ENCODE results near the gene SGO2. TPM values are rescaled to one million over a fixed set of nuclear protein-coding genes. Genes with fewer than 3 reads are reported as not detected.
"Not testable (repeated sequence)": the region's sequence is repeated elsewhere in the genome, so short reads cannot be mapped to it uniquely, and the experiment has no call there.

Gene SGO2
- total RNA-seq, 4 donors from 2014 or later: 1.6 to 5.2 (median 3.2) TPM

GRCh38 chr2:200528228-200528627 lies 2.2 kb downstream of the SGO2 start:
- intact Hi-C loops (cut with DNase I): no loop called here
- DNase-seq: no peak
- Histone ChIP-seq H3K9me3 (no peaks in the 10 kb centered on the region), H3K4me1 (peaks cover 3 to 6% of the 10 kb centered on the region in 2 donors), H3K27ac (no peak overlapping the region), H3K36me3 (no peaks in the 10 kb centered on the region), H3K27me3 (no peaks in the 10 kb centered on the region), H3K4me3 (replicated peaks in 1 of 3) (no peak overlapping the region)
- 94% methylated on average over 2 of the region's 3 CpGs for whole genome bisulfite sequencing, 2 donors
- TF ChIP-seq CTCF (IDR thresholded peaks at IDR 0.05): no peak
- no peak for TF ChIP-seq POLR2A (IDR thresholded peaks at IDR 0.05)

DNA sequence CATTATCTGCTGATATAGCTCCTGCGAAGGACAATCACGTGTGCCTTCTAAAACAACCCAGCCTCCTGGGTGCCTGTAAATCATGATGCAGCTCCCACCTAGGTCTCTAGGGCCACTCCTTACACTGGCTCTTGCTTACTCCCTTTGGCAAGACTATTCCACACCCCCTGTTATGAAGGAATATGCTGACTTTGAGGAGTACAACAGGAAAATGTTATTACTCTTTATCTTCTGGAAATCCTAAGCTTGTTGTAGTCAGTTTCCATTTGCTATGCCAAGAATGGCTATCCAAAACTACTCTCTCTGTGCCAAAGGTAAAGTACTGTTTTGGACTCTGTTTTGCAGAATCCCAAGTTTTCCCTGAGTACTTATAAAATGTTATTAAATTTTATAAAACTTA lies 7.7 kb downstream of the SGO2 start:
- Histone ChIP-seq H3K27me3 (no peaks in the 10 kb centered on the region), H3K27ac (no peak overlapping the region), H3K9me3 (no peaks in the 10 kb centered on the region), H3K36me3 (no peaks in the 10 kb centered on the region), H3K4me3 (replicated peaks in 1 of 3) (no peak overlapping the region), H3K4me1 (no peaks in the 10 kb centered on the region)
- DNase-seq: no peak
- 88 to 93% methylated on average over 2 of the region's 2 CpGs for WGBS, 2 donors
- intact Hi-C loops (cut with DNase I): no loop called here
- TF ChIP-seq POLR2A (IDR thresholded peaks at IDR 0.05) (no peak), CTCF (IDR thresholded peaks at IDR 0.05) (no peak)

DNA sequence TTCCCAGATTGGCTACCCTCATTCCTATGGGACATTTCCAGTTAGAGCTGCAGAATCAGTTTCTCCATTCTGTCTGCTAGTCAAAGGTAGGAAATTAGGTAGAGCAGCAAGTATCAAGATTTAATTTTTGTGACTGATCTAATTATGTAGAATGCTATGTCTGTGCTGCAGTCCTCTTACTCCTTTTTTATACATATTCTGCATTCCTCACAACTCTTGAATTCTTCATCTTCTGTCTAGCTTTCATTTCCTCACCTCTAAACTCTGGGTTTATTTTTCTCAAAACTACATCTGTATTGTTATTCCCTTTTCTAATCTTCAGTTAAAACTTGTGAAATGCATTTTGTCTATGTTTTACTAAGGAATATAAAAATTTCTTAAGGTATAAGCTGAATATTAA lies 8.6 kb downstream of the SGO2 start:
- H3K36me3 ChIP-seq: no peaks in the 10 kb centered on the region
- no peak overlapping the region for H3K27ac ChIP-seq
- intact Hi-C loops (cut with DNase I): no loop called here
- no peak for DNase-seq
- no peaks in the 10 kb centered on the region for H3K27me3 ChIP-seq
- H3K9me3 ChIP-seq: no peaks in the 10 kb centered on the region
- H3K4me3 ChIP-seq (replicated peaks in 1 of 3): no peak overlapping the region
- TF ChIP-seq POLR2A (IDR thresholded peaks at IDR 0.05) (no peak), CTCF (IDR thresholded peaks at IDR 0.05) (no peak)
- H3K4me1 ChIP-seq: no peaks in the 10 kb centered on the region

GRCh38 chr2:200538139-200538538 lies 12.1 kb downstream of the SGO2 start:
- H3K9me3 ChIP-seq: no peaks in the 10 kb centered on the region
- no peaks in the 10 kb centered on the region for H3K36me3 ChIP-seq
- H3K27ac ChIP-seq: no peak overlapping the region
- no peaks in the 10 kb centered on the region for H3K27me3 ChIP-seq
- intact Hi-C loops (cut with DNase I): no loop called here
- H3K4me3 ChIP-seq (replicated peaks in 1 of 3): no peak overlapping the region
- TF ChIP-seq CTCF (IDR thresholded peaks at IDR 0.05) (no peak), POLR2A (IDR thresholded peaks at IDR 0.05) (no peak)
- 94 to 95% methylated on average over 1 of the region's 1 CpG for WGBS, 2 donors
- no peaks in the 10 kb centered on the region for H3K4me1 ChIP-seq
- DNase-seq: no peak

DNA sequence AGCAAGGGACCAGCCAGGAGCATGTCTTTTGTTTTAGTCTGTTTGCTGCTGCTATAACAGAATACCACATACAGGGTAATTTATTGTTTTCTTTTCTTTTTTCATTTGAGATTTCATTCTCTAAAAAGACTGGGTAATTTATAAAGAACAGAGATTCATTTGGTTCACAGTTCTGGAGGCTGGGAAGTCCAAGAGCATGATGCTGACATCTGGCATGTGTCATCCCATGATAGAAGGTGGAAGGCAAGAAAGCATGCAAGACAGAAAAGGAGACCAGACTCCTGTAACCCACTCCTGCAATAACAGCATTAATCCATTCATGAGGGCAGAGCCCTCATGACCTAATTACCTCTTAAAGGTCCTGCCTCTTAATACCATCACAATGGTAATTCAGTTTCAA lies 14.8 kb downstream of the SGO2 start:
- no peak overlapping the region for H3K27ac ChIP-seq
- no peaks in the 10 kb centered on the region for H3K27me3 ChIP-seq
- H3K4me3 ChIP-seq (replicated peaks in 1 of 3): no peak overlapping the region
- H3K4me1 ChIP-seq: no peaks in the 10 kb centered on the region
- intact Hi-C loops (cut with DNase I): no loop called here
- no peak for DNase-seq
- H3K36me3 ChIP-seq: no peaks in the 10 kb centered on the region
- no peaks in the 10 kb centered on the region for H3K9me3 ChIP-seq
- TF ChIP-seq POLR2A (IDR thresholded peaks at IDR 0.05) (no peak), CTCF (IDR thresholded peaks at IDR 0.05) (no peak)

DNA sequence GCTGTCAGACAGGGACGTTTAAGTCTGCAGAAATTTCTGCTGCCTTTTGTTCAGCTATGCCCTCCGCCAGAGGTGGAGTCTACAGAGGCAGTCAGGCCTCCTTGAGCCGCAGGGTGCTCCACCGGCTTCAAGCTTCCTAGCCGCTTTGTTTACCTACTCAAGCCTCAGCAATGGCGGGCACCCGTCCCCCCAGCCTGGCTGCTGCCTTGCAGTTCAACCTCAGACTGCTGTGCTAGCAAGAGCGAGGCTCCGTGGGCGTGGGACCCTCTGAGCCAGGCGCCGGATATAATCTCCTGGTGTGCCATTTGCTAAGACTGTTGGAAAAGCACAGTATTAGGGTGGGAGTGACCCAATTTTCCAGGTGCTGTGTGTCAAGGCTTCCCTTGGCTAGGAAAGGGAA lies 40.6 kb downstream of the SGO2 start:
- DNase-seq; H3K4me1 ChIP-seq; intact Hi-C loops (cut with DNase I); H3K27me3 ChIP-seq; H3K4me3 ChIP-seq (replicated peaks in 1 of 3); H3K27ac ChIP-seq; H3K36me3 ChIP-seq; H3K9me3 ChIP-seq: not testable (repeated sequence)
- WGBS, 2 donors: 90 to 98% methylated on average over 9 to 12 of the region's 12 CpGs
